A673 (cell line): Measurements from ENCODE around the gene KIAA0232. TPM values are rescaled to one million over a fixed set of nuclear protein-coding genes. Genes with fewer than 3 reads are reported as not detected.

Experiments
- BruUV-seq: library from RNA; stranded (reverse); fragments of 400-500 nt; replicated peaks from 2 replicates; lab custom pipeline; 2021; lab: Mats Ljungman, UMichigan
- CTCF ChIA-PET: fragments of 300-600 bp; sonication (Branson Sonifier 250); formaldehyde crosslinking; loops from one replicate; lab custom pipeline; 2022; ENCODE audit warnings: antibody characterized with exemption; lab: Charles Lee
- POLR2A ChIA-PET: fragments of 300-600 bp; sonication (Branson Sonifier 250); formaldehyde crosslinking; loops from one replicate; lab custom pipeline; 2022; ENCODE audit warnings: antibody characterized with exemption; ENCODE audit not compliant: low non-redundant PET; lab: Charles Lee
- DNase-seq: peaks from one replicate; pipeline ENCODE4 v3.0.0-alpha.2; 2015; ENCODE audit warnings: low spot score
- H3K27ac ChIP-seq: fragments of 200-600 bp; sonication (generic); 2 replicates; pipeline ENCODE4 v1.5.1; 2016; ENCODE audit warnings: mixed run types, low read depth, mild to moderate bottlenecking, mixed read lengths, antibody characterized with exemption, low read length; ENCODE audit not compliant: poor library complexity, severe bottlenecking
- H3K27me3 ChIP-seq: fragments of 200-600 bp; sonication (generic); replicated peaks from 2 replicates; pipeline ENCODE4 v1.6.1; 2017; ENCODE audit warnings: mixed run types, low read depth, mild to moderate bottlenecking, mixed read lengths, antibody characterized with exemption, low read length; ENCODE audit not compliant: insufficient read depth, poor library complexity
- H3K36me3 ChIP-seq: fragments of 200-600 bp; sonication (generic); 2 replicates; pipeline ENCODE4 v1.6.1; 2016; ENCODE audit warnings: mixed run types, mild to moderate bottlenecking, mixed read lengths, antibody characterized with exemption, low read length; ENCODE audit not compliant: insufficient read depth, poor library complexity, severe bottlenecking
- H3K4me1 ChIP-seq: fragments of 200-600 bp; sonication (generic); 2 replicates; pipeline ENCODE4 v1.6.1; 2017; ENCODE audit warnings: mixed run types, mild to moderate bottlenecking, mixed read lengths, antibody characterized with exemption, low read length; ENCODE audit not compliant: insufficient read depth, poor library complexity, severe bottlenecking
- H3K4me3 ChIP-seq: fragments of 200-600 bp; sonication (generic); 2 replicates; pipeline ENCODE4 v1.5.1; 2016; ENCODE audit warnings: low read depth, mixed run types, mild to moderate bottlenecking, mixed read lengths, low read length; ENCODE audit not compliant: poor library complexity, severe bottlenecking
- H3K9me3 ChIP-seq: fragments of 200-600 bp; sonication (generic); 2 replicates; pipeline ENCODE4 v1.6.1; 2016; ENCODE audit warnings: mixed run types, low read depth, mild to moderate bottlenecking, mixed read lengths, antibody characterized with exemption, low read length; ENCODE audit not compliant: poor library complexity, severe bottlenecking
- CTCF ChIP-seq: fragments of 300-800, 200-600 bp; sonication (generic); conservative IDR thresholded peaks from 2 replicates; pipeline ENCODE4 v1.5.1; 2017; ENCODE audit warnings: low read depth, mild to moderate bottlenecking, antibody characterized with exemption, low read length, moderate library complexity, mixed read lengths
- EZH2 ChIP-seq: fragments of 200-600 bp; sonication (generic); IDR thresholded peaks from 2 replicates; pipeline ENCODE4 v1.6.1; 2017; ENCODE audit warnings: borderline replicate concordance, low read depth, mild to moderate bottlenecking, mixed read lengths, antibody characterized with exemption, low read length; ENCODE audit not compliant: poor library complexity, severe bottlenecking
- intact Hi-C: fragments of 100-400 bp; cut with micrococcal nuclease; formaldehyde crosslinking; loops from one replicate; pipeline ENCODE4 v1.10.0; 2022; ENCODE audit not compliant: unreplicated experiment
- total RNA-seq: library from RNA; stranded (reverse); gene quantifications from 2 replicates; pipeline ENCODE4 v1.2.3, GENCODE V29; 2021

KIAA0232 gene
- total RNA-seq, 1 experiment from 2014 or later = 30.2 TPM

DNA sequence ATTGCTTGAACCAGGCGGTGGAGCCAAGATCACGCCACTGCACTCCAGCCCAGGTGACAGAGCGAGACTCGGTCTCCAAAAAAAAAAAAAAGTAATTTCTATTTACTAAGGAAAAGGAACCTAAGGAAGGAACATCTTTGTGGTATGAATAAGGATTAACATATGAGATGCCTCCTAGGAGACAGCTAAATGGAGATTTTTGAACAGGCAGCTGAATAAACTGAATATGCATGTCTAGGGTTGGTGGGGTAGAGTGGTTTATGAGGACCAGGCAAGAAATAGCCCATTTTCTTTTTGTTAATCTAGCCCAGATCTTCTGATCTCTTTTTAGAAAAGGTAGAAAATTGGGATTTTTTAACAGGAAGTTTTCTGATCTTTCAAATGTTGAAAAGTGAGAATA lies 67.2 kb downstream of the KIAA0232 start:
- intact Hi-C loops = no loop called here
- BruUV-seq = no TSS peak
- Histone ChIP-seq H3K36me3 (peaks cover 38% of the 10 kb centered on the region), H3K4me1 (no peaks in the 10 kb centered on the region), H3K9me3 (peaks cover 13% of the 10 kb centered on the region), H3K27ac (no peak overlapping the region), H3K27me3 (no peaks in the 10 kb centered on the region), H3K4me3 (no peak overlapping the region)
- CTCF ChIA-PET = interaction anchor here (0.7 kb wide), 1 partner anchor 24 kb away, joined by 3 read pairs; no protein-coding TSS in a partner anchor
- POLR2A ChIA-PET = no interaction called here
- TF ChIP-seq EZH2 = no peak
- TF ChIP-seq CTCF = no peak
- no peak for DNase-seq

GRCh38 chr4:6851431-6851830 lies 68.9 kb downstream of the KIAA0232 start:
- intact Hi-C loops = no loop called here
- Histone ChIP-seq H3K27me3 (no peaks in the 10 kb centered on the region), H3K9me3 (peaks cover 13% of the 10 kb centered on the region), H3K4me1 (peaks cover 8% of the 10 kb centered on the region), H3K27ac (no peak overlapping the region), H3K36me3 (peaks cover 38% of the 10 kb centered on the region), H3K4me3 (no peak overlapping the region)
- BruUV-seq = no TSS peak
- POLR2A ChIA-PET = no interaction called here
- DNase-seq = no peak
- CTCF ChIA-PET = interaction anchor here (0.6 kb wide), 1 partner anchor 13 kb away, joined by 6 read pairs; no protein-coding TSS in a partner anchor
- TF ChIP-seq EZH2 (no peak), CTCF (no peak)

- no peak for DNase-seq
- ChIA-PET CTCF (interaction anchor here (0.6 kb wide), 1 partner anchor 13 kb away, joined by 6 read pairs; no protein-coding TSS in a partner anchor), POLR2A (no interaction called here)
- H3K27ac ChIP-seq = no peak overlapping the region
- H3K36me3 ChIP-seq = peaks cover 44% of the 10 kb centered on the region
- no peak overlapping the region for H3K4me3 ChIP-seq
- H3K4me1 ChIP-seq = peaks cover 8% of the 10 kb centered on the region
- peaks cover 13% of the 10 kb centered on the region for H3K9me3 ChIP-seq
- intact Hi-C loops = no loop called here
- BruUV-seq = no TSS peak
- no peaks in the 10 kb centered on the region for H3K27me3 ChIP-seq
- TF ChIP-seq CTCF (no peak), EZH2 (no peak)
Measured at GRCh38 chr4:6851962-6852361, 69.4 kb downstream of the KIAA0232 start.
